ENCODE data around the gene EXOC3L4. TPM values are rescaled to one million over a fixed set of nuclear protein-coding genes. Genes with fewer than 3 reads are reported as not detected.

Gene EXOC3L4
- total RNA-seq, 3 donors from 2014 or later: 16.7 to 29.1 (median 26.1) TPM

DNA sequence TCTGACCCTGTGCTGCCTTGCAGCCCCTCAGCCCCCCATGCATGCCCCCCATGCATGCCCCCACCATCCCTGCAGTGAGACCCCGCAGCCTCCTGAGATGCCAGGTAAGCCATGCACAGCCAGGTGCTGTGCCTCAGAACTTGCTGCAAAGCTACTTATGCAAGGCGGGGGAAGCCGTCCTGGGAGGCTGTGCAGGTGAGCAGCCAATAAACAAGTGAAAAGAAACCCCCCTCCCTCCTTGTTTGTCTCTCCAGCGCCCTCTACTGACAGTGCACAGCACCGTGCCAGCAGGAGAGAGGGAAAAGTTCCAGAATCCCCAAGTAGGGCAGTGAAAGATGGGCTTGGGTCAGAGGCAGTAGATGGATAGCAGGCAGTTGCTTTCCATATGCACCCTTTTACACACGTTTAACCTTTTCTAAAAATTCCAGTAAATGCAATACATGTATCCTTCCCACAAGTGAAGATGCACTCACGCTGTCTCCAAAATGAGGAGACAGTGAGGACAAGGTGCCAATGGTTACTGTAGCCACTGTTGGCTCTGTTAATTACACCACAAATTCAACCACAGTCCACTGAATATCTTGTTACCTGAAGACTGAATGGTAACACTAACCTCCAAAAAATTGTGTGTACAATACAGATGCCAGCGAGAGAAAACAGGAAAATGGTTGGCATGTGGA, 46.7 kb downstream of the EXOC3L4 start:
- Histone ChIP-seq H3K9me3 (no peaks in the 10 kb centered on the region), H3K4me1 (ENCODE audit: low read depth) (no peaks in the 10 kb centered on the region), H3K4me3 (no peak overlapping the region), H3K36me3 (ENCODE audit: low read depth) (no peaks in the 10 kb centered on the region)
- ATAC-seq (peak; percentile 60), DNase-seq (peak in 1 of 3 donors; percentile 69)
- intact Hi-C loops (cut with DNase I, micrococcal nuclease): no loop called here
- TF ChIP-seq, protein P1, sequence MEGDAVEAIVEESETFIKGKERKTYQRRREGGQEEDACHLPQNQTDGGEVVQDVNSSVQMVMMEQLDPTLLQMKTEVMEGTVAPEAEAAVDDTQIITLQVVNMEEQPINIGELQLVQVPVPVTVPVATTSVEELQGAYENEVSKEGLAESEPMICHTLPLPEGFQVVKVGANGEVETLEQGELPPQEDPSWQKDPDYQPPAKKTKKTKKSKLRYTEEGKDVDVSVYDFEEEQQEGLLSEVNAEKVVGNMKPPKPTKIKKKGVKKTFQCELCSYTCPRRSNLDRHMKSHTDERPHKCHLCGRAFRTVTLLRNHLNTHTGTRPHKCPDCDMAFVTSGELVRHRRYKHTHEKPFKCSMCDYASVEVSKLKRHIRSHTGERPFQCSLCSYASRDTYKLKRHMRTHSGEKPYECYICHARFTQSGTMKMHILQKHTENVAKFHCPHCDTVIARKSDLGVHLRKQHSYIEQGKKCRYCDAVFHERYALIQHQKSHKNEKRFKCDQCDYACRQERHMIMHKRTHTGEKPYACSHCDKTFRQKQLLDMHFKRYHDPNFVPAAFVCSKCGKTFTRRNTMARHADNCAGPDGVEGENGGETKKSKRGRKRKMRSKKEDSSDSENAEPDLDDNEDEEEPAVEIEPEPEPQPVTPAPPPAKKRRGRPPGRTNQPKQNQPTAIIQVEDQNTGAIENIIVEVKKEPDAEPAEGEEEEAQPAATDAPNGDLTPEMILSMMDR (IDR thresholded peaks at IDR 0.05): peak; percentile 36

GRCh38 chr14:103142026-103142425, 47.5 kb downstream of the EXOC3L4 start:
- TF ChIP-seq, protein P1 (IDR thresholded peaks at IDR 0.05): no peak
- H3K36me3 ChIP-seq (ENCODE audit: low read depth): no peaks in the 10 kb centered on the region
- DNase-seq (no peak), ATAC-seq (no peak)
- no peak overlapping the region for H3K4me3 ChIP-seq
- intact Hi-C loops (cut with DNase I, micrococcal nuclease): no loop called here
- H3K9me3 ChIP-seq: no peaks in the 10 kb centered on the region
- no peaks in the 10 kb centered on the region for H3K4me1 ChIP-seq (ENCODE audit: low read depth)

DNA sequence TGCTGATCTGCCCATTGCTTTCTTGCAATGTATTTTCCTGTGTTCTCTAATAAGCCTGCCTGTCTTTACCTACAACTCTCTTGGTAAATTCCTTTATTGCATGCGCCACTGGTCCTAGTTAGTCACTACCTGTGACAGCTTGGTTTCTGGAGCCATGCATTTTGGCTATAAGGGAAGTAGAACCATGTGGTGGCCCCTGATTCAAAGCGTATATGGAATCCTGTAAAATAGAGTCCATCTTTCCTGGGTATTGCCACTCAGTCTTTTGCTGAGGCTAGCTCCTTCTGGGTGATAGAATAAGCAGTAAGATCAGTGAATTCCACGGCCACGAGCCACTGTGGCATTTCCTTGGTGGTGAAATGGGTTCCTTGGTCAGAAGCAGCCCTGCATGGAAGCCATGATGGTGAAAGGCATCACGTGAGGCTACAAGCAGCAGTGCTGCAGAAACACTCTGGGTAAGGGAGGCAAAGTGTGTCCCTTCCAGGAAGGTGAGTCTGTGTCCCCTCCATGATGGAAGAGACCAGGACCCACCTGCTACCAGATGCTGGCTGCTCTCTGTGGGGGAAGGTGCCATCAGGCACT, 48.3 kb downstream of the EXOC3L4 start:
- intact Hi-C loops (cut with DNase I, micrococcal nuclease): no loop called here
- H3K36me3 ChIP-seq (ENCODE audit: low read depth): no peaks in the 10 kb centered on the region
- H3K9me3 ChIP-seq: no peaks in the 10 kb centered on the region
- H3K4me3 ChIP-seq: no peak overlapping the region
- TF ChIP-seq, protein P1 (IDR thresholded peaks at IDR 0.05): no peak
- H3K4me1 ChIP-seq (ENCODE audit: low read depth): no peaks in the 10 kb centered on the region
- DNase-seq (no peak), ATAC-seq (no peak)

- no peak for DNase-seq
- Histone ChIP-seq H3K4me3 (no peak overlapping the region), H3K36me3 (ENCODE audit: low read depth) (no peaks in the 10 kb centered on the region), H3K9me3 (no peaks in the 10 kb centered on the region), H3K4me1 (ENCODE audit: low read depth) (no peaks in the 10 kb centered on the region)
- intact Hi-C loops (cut with DNase I, micrococcal nuclease): no loop called here
- no peak for ATAC-seq
- TF ChIP-seq, protein P1 (IDR thresholded peaks at IDR 0.05): no peak
These were observed 49.0 kb downstream of the EXOC3L4 start for GRCh38 chr14:103143506-103143905.

DNA sequence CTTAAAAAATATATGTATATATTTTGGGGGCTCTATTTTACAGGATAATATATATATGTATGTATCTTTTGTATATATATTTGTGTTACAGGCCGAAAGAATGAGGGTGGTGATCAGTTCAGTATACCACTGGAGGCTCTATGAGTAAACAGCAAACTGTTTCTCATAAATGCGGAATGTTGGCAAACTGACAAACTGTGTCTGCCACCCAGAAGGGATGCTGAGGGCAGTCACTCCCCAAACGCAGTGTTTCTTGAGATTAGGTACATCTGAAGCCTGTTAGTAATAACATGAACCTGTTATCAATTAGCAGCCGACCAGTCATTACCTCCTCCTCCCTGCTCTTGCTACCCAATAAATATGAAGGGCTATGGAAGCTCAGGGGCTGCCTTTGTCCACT, 49.6 kb downstream of the EXOC3L4 start:
- H3K36me3 ChIP-seq (ENCODE audit: low read depth): no peaks in the 10 kb centered on the region
- ATAC-seq: no peak
- H3K9me3 ChIP-seq: no peaks in the 10 kb centered on the region
- no peaks in the 10 kb centered on the region for H3K4me1 ChIP-seq (ENCODE audit: low read depth)
- TF ChIP-seq, protein P1 (IDR thresholded peaks at IDR 0.05): no peak
- no peak overlapping the region for H3K4me3 ChIP-seq
- intact Hi-C loops (cut with DNase I, micrococcal nuclease): no loop called here
- no peak for DNase-seq
